GM18526 (cell line): ENCODE measurements around the gene PNMA8A.

Experiments
- POLR2A ChIP-seq: IDR thresholded peaks from 3 replicates; pipeline ENCODE4 v1.6.1; 2011; ENCODE audit not compliant: insufficient read length; ENCODE audit errors: extremely low read depth

Gene PNMA8A

DNA sequence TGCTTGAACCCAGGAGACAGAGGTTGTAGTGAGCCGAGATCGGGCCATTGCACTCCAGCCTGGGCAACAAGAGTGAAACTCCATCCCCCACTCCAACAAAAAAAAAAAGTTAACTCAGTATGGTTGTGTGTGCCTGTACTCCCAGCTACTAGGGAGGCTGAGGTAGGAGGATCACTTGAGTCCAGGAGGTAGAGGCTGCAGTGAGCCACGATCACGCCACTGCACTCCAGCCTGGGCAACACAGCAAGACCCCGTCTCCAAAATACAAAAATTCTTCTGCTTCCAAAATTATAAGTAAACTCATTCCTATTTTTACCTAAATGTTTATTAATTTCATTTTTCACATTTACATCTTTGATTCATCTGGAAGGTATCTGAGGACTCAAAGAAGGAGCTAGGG lies 14.4 kb downstream of the PNMA8A start:
- TF ChIP-seq POLR2A, result no peak

DNA sequence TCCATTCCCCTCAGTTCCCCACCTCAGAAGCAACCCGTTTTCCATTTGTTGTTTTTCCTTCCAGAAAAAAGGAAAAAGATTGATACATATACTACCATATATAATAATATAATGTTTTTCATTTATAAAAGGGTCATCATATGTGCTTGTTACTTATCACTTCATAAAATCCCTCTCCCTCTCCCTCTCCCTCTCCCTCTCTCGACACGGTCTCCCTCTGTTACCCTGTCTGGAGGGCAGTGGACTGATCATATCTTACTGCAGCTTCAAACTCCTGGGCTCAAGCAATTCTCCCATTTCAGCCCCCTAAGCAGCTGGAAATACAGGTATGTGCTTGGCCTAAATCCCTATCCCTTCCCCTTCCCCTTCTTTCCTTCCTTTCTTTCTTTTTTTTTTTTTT lies 17.1 kb downstream of the PNMA8A start:
- no peak for TF ChIP-seq POLR2A

DNA sequence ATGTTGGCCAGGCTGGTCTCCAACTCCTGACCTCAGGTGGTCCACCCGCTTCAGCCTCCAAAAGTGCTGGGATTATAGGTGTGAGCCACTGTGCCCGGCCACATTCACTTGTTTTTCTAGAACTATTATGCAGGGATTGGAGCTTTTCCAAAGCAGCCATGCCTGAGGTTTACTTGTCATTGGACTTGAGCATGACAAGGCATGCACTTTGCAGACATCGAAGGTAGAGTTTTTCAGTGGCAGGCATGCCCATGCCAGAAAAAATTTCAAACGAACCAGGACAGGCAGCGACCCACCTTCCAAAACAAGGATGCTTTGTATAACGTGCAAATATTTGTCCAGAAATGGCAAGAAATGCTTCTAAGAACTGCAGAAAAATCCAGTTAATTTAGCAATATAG lies 17.7 kb downstream of the PNMA8A start:
- no peak for TF ChIP-seq POLR2A

DNA sequence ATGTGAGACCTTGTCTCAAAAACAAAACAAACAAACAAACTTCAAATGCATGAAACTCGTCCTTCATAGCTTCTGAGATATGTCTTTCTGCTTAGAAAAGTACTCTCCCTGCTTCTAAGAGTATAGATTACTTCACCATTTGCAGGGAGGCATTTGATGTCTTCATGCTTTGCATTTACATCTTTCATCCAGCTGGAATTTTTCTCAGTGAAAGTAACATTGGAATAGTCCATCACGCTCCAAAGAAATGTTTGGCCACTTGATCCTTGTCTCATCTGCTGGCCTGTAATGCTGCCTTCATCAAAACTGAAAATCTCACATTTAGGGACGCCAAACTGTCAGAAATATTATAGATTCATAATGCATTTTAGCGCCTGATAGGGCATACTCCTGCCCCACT lies 19.2 kb downstream of the PNMA8A start:
- no peak for TF ChIP-seq POLR2A

DNA sequence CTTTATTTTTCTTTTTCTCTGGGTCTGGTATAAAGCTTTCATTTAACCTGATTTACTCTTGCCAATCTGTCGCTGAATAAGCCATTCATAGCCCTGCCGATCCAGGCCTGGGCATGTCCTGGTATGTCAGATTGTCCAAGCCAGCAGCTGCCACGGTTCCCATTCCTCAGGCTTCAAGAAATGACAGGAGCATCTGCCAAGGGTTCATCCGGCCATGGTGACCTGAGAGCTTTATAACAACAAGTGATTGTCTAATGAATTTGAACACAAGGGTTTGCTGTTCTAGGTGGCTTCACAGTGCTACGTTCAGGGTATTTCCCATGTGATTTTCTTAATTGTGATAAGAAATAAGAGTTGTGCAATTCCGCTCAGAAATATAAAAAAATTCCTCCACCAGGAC lies 20.0 kb downstream of the PNMA8A start:
- no peak for TF ChIP-seq POLR2A

DNA sequence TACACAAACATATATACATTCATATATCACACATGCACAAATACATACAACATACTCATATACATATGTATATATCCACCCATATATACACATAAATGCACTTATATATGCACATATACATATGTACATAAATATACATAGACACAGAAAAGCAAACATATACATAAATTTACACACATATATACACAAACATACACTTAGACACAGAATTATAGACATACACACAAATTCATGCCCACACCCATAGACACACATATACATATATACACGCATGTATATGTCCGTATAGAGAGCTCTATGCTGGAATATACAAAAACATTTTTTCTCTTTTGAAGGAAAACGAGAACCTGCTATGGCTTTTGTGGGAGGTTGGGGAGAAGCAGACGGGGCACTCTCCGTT lies 20.6 kb downstream of the PNMA8A start:
- no peak for TF ChIP-seq POLR2A

DNA sequence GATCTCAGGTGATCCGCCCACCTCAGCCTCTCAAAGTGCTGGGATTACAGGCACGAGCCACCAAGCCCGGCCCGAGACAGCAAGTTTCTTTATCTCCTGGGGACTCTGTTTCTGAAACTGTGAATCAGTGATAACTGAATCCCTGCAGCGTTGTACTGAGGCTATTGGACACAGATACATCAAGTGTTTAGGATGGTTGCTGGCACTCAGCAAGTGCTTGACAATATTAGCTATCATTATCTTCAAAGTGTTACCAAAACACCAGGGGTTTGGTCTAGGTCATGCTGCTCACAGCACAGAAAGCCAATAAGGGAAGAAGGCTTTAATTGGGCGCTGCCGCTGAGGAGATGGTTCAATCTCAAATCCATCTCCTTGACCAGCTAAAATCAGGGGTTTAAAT lies 22.1 kb downstream of the PNMA8A start:
- no peak for TF ChIP-seq POLR2A

DNA sequence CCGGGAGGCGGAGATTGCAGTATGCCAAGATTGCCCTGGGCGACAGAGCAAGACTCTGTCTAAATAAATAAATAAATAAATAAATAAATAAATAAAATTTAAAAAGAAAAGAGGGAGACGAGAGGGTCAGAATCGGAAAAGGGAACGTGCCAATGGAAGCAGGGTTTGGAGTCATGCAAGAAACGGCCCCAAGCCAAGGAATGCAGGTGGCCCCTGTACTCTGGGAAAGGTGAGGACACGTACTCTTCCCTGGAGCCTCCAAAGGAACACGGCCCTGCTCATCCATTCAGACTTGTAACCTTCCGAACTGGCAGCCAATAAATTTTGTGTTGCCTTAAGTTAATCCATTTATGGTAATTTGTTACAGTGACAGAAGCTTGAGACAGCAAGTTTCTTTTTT lies 22.8 kb downstream of the PNMA8A start:
- TF ChIP-seq POLR2A, result no peak

DNA sequence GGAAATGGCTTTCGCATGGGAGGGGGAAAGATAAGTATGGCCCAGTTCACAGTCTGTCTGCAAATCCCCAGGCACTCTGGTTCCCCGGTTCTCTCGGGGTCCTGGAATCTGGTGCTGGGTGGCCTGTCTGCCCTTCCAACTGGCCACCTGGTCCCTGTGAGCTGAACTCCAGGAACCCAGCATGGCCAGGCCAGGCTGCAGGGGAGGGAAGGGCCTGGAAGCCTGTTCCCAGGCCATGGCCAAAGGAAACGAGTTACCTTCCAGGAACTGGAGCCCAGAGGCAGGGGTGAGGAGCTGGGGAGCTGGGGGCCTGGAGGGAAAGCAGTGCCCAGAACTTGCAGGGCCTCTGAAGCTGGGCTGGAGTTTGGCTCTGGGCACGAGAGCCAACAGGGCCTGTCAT lies 23.5 kb downstream of the PNMA8A start:
- no peak for TF ChIP-seq POLR2A

DNA sequence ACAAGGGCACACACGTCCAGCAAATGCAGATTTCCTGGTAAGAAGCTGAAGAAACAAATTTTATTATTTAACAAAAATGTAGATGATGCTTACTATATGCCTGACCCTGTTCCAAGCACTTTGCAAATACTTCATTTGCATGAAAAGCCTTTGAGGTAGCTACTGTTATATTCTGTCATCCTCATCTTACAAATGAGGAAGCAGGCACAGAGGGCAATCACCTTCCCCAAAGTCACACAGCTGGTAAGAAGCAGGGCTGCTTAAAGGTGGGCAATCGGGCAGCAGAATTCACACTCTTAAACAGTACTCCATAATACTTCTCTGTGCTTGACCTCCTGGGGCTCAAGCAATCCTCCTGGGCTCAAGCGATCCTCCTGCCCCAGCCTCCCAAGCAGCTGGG lies 24.4 kb downstream of the PNMA8A start:
- no peak for TF ChIP-seq POLR2A

DNA sequence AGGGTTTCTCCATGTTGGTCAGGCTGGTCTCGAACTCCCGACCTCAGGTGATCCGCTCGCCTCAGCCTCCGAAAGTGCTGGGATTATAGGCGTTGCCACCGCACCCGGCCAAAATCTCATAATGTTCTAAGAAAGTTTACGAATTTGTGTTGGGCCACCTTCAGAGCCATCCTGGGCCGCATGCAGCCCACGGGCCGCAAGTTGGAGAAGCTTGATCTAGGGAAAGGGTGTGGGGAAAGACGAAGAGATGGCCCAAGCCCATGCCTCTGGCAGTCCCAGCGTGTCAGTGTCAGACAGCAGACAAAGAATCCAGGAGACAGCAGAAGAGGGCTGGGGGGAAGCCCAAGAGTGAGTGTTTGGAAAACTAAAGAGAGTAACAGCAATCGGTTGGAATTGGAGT lies 25.3 kb downstream of the PNMA8A start:
- no peak for TF ChIP-seq POLR2A

DNA sequence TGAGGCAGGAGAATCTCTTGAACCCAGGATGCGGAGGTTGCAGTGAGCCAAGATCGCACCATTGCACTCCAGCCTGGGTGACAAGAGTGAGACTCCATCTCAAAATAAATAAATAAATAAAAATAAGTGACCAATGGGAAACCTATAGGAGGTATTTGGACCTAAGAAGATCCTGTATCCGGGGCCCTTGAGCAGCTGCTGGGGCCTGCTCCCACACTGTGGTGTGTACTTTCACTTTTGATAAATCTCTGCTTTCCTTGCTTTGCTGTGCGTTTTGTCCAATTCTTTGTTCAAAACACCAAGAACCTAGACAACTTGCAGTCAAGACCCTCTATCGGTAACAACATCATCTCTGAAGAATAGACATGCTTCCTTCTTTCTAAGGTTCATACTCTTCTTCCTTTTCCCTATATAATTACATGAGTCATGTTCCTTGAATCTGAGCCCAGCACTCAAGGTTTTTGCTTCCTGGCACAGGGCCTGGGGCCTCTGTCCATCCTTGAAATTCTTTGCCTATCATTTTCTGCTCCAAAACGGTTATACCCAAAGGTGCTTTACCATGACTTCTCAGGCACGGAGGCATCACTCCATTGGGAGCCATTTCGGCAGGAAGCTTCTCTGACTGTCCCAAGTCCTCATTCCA lies 28.4 kb downstream of the PNMA8A start:
- TF ChIP-seq POLR2A, result no peak

DNA sequence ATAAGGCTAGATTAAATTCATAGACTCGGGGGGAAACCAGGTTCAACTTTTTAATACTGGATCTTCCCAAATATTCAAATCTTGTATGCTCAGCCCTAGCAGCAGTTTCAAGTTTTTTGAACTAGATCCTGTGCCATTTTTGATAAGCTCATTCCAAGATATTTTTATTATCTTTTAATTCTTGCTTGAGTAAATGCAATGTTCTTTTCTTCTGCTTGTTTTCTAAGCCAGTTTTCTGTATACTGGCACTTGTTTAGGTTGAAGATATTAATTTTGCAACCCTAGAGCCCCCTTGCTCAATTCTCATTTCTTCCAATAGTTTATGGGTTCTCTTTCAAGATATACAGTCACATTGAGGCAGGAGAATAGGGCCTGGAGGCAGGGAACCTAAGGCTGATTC lies 29.5 kb downstream of the PNMA8A start:
- TF ChIP-seq POLR2A, result no peak

DNA sequence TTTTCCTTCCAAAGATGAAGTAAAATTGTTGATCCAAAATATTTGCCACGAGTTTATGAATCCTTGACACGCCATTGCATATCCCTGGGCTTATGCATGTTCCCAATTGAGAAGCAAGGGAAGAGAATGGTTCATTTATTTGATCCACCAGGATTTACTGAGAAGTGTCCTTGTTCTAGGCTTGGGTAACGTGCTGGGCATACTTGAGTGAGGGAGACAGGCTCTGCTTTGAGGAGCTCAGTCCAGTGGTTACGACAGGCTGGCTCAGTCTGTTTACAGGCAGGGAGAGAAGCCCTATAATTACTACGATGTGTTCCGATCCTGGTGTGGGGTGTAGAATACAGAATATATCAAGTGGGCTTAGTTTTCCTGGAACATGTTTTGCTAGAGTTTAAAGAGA lies 36.4 kb downstream of the PNMA8A start:
- TF ChIP-seq POLR2A, result no peak

DNA sequence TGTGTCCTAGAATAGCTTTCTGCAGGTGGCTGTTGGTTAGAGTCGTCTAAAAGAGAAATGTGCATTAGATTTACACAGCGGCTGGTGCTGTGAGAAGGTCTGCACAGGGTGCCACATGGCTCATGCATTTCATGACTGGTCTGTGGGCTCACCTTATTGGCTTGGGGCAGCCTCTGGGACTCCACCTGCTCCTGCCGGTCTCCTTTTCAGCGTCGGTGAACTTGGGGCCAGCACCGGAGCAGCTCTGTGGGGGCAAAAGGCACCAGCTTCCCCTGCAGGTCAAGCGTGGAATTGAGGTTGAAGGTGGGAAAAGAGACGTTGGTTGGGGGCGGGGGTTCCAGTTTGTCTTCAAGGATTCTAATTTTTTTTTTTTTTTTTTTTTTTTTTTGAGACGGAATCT lies 39.5 kb downstream of the PNMA8A start:
- no peak for TF ChIP-seq POLR2A

DNA sequence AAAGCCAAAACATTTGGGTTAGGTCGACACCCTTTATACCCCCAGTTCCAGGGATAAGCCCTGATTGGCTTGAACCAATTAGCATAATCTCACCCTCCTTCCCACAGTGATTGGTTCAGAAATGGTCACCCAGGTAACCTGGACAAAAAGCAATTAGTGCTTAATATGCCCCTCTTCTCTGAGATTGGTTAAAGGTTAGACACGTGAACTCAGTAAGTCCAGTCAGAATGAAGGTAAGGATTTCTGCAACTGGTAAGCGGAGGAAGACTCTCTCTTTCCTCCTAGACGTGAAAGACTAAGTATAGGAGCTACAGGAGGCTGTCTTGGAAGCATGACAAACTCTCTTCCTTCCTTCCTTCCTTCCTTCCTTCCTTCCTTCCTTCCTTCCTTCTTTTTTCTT lies 41.4 kb downstream of the PNMA8A start:
- TF ChIP-seq POLR2A, result no peak

DNA sequence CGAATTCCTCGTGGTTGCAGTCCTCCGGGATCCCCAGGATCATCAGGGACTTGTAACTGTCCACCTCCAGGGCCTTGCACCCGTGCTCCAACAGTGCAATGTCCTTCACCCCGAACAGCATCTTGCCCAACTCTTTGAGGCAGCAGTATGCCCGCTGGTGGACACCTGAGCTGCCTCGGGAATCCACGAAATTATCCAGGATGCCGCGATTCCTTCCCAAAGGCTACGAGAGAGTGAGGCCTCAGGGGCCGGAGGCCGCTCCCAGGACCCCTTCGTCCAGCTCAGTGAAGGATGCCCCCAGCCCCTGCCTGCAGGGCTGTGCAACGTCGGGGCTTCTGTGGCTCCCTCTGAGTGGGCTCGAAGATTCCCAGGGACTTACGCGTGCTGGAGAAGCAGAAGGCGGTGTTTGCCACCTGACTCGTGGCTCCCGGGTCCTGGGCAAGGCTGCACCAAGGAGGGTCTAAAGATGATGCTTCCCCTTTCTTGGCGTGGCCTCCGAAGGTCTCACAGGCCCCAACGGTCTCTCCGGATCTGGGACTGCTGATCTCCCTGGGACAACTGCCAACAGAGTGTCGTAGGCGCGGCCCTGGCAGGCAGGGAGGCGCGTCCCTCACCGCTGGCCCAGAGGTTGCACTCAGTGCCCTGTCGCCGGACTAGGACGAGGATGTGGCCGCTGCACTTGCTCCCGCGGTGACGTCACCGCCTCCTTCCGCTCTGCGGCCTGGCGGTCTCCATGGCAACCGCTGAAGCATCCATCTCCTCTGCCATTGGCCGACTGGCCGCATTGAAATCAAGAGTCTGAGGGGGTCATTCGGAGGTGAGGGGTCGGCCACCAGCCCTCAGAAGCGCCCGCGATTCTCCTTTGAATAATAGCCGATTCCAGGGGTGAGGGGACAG lies 42.9 kb downstream of the PNMA8A start, which contains the start of gene PNMA8C:
Gene PNMA8C (minus strand): TSS at position 698 of the 897 bp plus-strand sequence. CDS start 577 bp downstream, at position 121.
- no peak for TF ChIP-seq POLR2A
